Renal cortex interstitium (tissue), 11 donors: ENCODE data around the gene RNF168. TPM values are rescaled to one million over a fixed set of nuclear protein-coding genes. Genes with fewer than 3 reads are reported as not detected.
"Not testable (repeated sequence)": the region's sequence is repeated elsewhere in the genome, so short reads cannot be mapped to it uniquely, and the experiment has no call there.

ENCODE experiments used
- DNase-seq, 11 donors: peaks; one replicate each; pipeline ENCODE4 v3.0.0-alpha.2; 2013; ENCODE audit warnings: low read depth in 9 of 11, low spot score in 4 of 11; ENCODE audit errors: extremely low read depth in 1 of 11
- polyA plus RNA-seq, 3 donors: library from polyadenylated mRNA; unstranded; fragments of 120-200 nt; gene quantifications; one replicate each; pipeline ENCODE4 v1.2.1, GENCODE V29; 2013; ENCODE audit not compliant: insufficient read length in 3 of 3

RNF168 gene
- polyA plus RNA-seq, 3 donors: 15.7 to 16.7 (median 16.6) TPM

GRCh38 chr3:196521291-196521690, 17.7 kb upstream of the RNF168 start:
- not testable (repeated sequence) for DNase-seq

GRCh38 chr3:196519718-196520082, 16.1 kb upstream of the RNF168 start:
- DNase-seq: no peak

- no peak for DNase-seq
Measured at GRCh38 chr3:196518966-196519717, 15.6 kb upstream of the RNF168 start.

GRCh38 chr3:196517919-196518318, 14.4 kb upstream of the RNF168 start:
- DNase-seq: no peak

GRCh38 chr3:196517162-196517800, 13.7 kb upstream of the RNF168 start:
- DNase-seq: no peak

GRCh38 chr3:196514913-196515621, 11.5 kb upstream of the RNF168 start, which contains the start of gene SMCO1:
Gene SMCO1, minus strand, starts transcription at chr3:196515346. Its CDS starts 137 bp downstream, at chr3:196515209.
- DNase-seq: no peak

- DNase-seq: no peak
Measured at GRCh38 chr3:196514350-196514716, 10.8 kb upstream of the RNF168 start.

- no peak for DNase-seq
Measured at GRCh38 chr3:196513697-196514349, 10.3 kb upstream of the RNF168 start.

- DNase-seq: not testable (repeated sequence)
Measured at GRCh38 chr3:196511646-196512425, 8.3 kb upstream of the RNF168 start.

GRCh38 chr3:196511108-196511507, 7.5 kb upstream of the RNF168 start:
- DNase-seq: not testable (repeated sequence)

GRCh38 chr3:196506687-196507086, 3.1 kb upstream of the RNF168 start:
- no peak for DNase-seq

GRCh38 chr3:196504556-196504955, 988 bp upstream of the RNF168 start:
- no peak for DNase-seq

GRCh38 chr3:196504077-196504398, 470 bp upstream of the RNF168 start:
- not testable (repeated sequence) for DNase-seq

GRCh38 chr3:196502775-196503195, 783 bp downstream of the RNF168 start:
- DNase-seq: peak in 3 of 11 donors; percentile 23 to 29 (median 27)

GRCh38 chr3:196501316-196502044, 2.1 kb downstream of the RNF168 start:
- no peak for DNase-seq

GRCh38 chr3:196499807-196500524, 3.6 kb downstream of the RNF168 start:
- DNase-seq: no peak

- no peak for DNase-seq
Measured at GRCh38 chr3:196499061-196499460, 4.5 kb downstream of the RNF168 start.

- no peak for DNase-seq
Measured at GRCh38 chr3:196498297-196498696, 5.3 kb downstream of the RNF168 start.
